ENCODE results near the gene ZDHHC5.

Gene ZDHHC5

DNA sequence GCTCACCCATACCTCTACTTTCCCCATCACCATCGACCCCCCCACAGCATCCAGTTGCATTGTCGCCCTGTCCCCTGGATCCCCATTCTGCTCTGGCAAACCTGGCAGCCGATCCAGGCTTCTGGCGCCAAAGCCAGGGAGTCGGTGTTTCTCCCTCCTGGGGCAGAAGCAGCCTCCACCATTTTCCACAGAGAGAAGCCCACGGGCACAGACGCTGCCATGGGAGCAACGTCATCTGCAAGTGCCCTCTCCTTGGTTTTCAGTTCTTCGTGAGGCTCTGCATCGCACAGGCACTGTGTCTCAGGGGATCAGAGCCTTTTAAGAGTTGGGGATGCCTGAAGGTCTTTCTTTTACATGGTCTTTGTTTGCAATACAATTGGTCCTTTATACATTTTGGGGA lies 20.5 kb upstream of the ZDHHC5 start:
- H3K27me3 ChIP-seq (ENCODE audit: insufficient read depth, low read length, poor library complexity), result peaks cover 47% of the 10 kb centered on the region
- DNase-seq (no peak), ATAC-seq (ENCODE audit: insufficient read depth, low read depth) (no peak)
- no peaks in the 10 kb centered on the region for H3K36me3 ChIP-seq (ENCODE audit: insufficient read depth, low read length)
- no peak overlapping the region for H2AFZ ChIP-seq (ENCODE audit: low read depth, low read length)
- no peak overlapping the region for H3K27ac ChIP-seq (ENCODE audit: low read length)
- H3K4me1 ChIP-seq (ENCODE audit: insufficient read depth, low read length), result peaks cover 46% of the 10 kb centered on the region
- no peak overlapping the region for H3K9ac ChIP-seq (ENCODE audit: low read depth, low read length)
- no peak overlapping the region for H3K4me3 ChIP-seq (ENCODE audit: low read depth in 1 of 2, low read length in 2 of 2)
- no peaks in the 10 kb centered on the region for H3K9me3 ChIP-seq (ENCODE audit: insufficient read depth, low read length, severe bottlenecking)
- no peak overlapping the region for H3K4me2 ChIP-seq (ENCODE audit: insufficient read depth, low read length)
- H3K79me2 ChIP-seq (ENCODE audit: insufficient read depth, low read length), result no peaks in the 10 kb centered on the region
- no peak for TF ChIP-seq EZH2 (IDR thresholded peaks at IDR 0.05; ENCODE audit: borderline replicate concordance, low read depth, low read length, severe bottlenecking)
- no peak for TF ChIP-seq CTCF (IDR thresholded peaks at IDR 0.05; ENCODE audit: borderline replicate concordance, extremely low read depth, low read length, poor library complexity, severe bottlenecking)
- H4K20me1 ChIP-seq (ENCODE audit: insufficient read depth, low read length), result no peaks in the 10 kb centered on the region

DNA sequence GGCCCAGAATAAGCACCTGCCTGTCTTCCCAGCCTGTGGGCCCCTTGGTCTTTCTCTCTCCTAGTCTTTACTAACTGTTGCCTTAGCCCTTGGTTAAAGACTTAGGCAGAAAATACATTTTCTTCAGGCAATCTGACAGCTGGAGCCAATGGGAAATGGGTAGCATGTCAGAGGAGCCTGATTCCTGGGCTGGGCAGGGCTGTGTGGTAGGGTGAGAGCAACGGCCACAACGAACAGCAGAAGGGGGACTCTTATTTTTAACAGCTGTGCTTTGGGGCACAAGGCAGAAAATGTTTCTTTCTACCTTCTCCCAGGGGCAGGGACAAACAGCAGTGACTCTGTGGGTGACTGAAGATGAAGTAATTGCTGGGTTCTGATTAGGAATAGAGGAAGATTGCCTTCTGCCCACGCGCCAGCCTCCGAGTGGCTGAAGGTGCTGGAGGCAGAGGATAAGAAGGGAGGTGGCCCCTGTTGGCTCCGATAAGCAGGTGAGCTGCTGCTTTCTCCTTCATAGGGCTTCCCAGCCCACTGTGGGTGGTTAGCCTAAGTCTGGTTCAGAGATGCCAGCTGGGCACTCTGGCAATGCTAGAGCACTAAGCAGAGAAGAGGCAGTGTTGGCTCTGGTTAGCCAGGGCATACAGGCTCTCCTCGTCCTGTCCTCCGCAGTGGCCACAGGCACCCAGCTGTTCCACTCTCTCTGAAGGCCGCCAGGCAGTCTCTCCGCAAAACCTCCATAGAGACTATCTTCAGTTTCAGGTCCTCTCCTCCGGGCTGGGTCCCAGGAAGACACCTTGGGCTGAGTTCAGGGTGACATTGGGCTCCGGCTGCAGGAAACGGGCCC lies 19.7 kb upstream of the ZDHHC5 start:
- Histone ChIP-seq H3K4me1 (ENCODE audit: insufficient read depth, low read length) (peaks cover 54% of the 10 kb centered on the region), H3K79me2 (ENCODE audit: insufficient read depth, low read length) (no peaks in the 10 kb centered on the region), H2AFZ (ENCODE audit: low read depth, low read length) (no peak overlapping the region), H4K20me1 (ENCODE audit: insufficient read depth, low read length) (no peaks in the 10 kb centered on the region), H3K9me3 (ENCODE audit: insufficient read depth, low read length, severe bottlenecking) (no peaks in the 10 kb centered on the region), H3K9ac (ENCODE audit: low read depth, low read length) (peak overlapping the region; percentile 31), H3K4me3 (ENCODE audit: low read depth in 1 of 2, low read length in 2 of 2) (peak overlapping the region in 1 of 2 experiments; percentile 45; a peak in 1 of 4 replicates), H3K36me3 (ENCODE audit: insufficient read depth, low read length) (no peaks in the 10 kb centered on the region), H3K27ac (ENCODE audit: low read length) (no peak overlapping the region), H3K4me2 (ENCODE audit: insufficient read depth, low read length) (peak overlapping the region; percentile 65), H3K27me3 (ENCODE audit: insufficient read depth, low read length, poor library complexity) (peaks cover 47% of the 10 kb centered on the region)
- TF ChIP-seq EZH2 (IDR thresholded peaks at IDR 0.05; ENCODE audit: borderline replicate concordance, low read depth, low read length, severe bottlenecking), result peak; percentile 4
- no peak for TF ChIP-seq CTCF (IDR thresholded peaks at IDR 0.05; ENCODE audit: borderline replicate concordance, extremely low read depth, low read length, poor library complexity, severe bottlenecking)
- ATAC-seq (ENCODE audit: insufficient read depth, low read depth) (peak; percentile 16; the same call in 1 of the 3 replicates), DNase-seq (no peak)

- Histone ChIP-seq H3K4me1 (ENCODE audit: insufficient read depth, low read length) (peaks cover 54% of the 10 kb centered on the region), H3K79me2 (ENCODE audit: insufficient read depth, low read length) (no peaks in the 10 kb centered on the region), H3K9me3 (ENCODE audit: insufficient read depth, low read length, severe bottlenecking) (no peaks in the 10 kb centered on the region), H4K20me1 (ENCODE audit: insufficient read depth, low read length) (no peaks in the 10 kb centered on the region), H3K9ac (ENCODE audit: low read depth, low read length) (peak overlapping the region; percentile 31), H3K4me3 (ENCODE audit: low read depth in 1 of 2, low read length in 2 of 2) (peak overlapping the region in 1 of 2 experiments; percentile 45; a peak in 2 of 4 replicates), H3K27ac (ENCODE audit: low read length) (no peak overlapping the region), H3K4me2 (ENCODE audit: insufficient read depth, low read length) (peak overlapping the region; percentile 65), H3K27me3 (ENCODE audit: insufficient read depth, low read length, poor library complexity) (peaks cover 47% of the 10 kb centered on the region), H2AFZ (ENCODE audit: low read depth, low read length) (peak overlapping the region; percentile 37; the same call in 1 of the 2 replicates), H3K36me3 (ENCODE audit: insufficient read depth, low read length) (no peaks in the 10 kb centered on the region)
- ATAC-seq (ENCODE audit: insufficient read depth, low read depth), result peak; percentile 40
- DNase-seq, result peak; percentile 59
- TF ChIP-seq CTCF (IDR thresholded peaks at IDR 0.05; ENCODE audit: borderline replicate concordance, extremely low read depth, low read length, poor library complexity, severe bottlenecking) (no peak), EZH2 (IDR thresholded peaks at IDR 0.05; ENCODE audit: borderline replicate concordance, low read depth, low read length, severe bottlenecking) (peak; percentile 11)
Observed at GRCh38 chr11:57648801-57649735, 18.8 kb upstream of the ZDHHC5 start.

Measured in DND-41 (cell line).